ENCODE data around the gene PDLIM4.
A peak's percentile ranks its signal among the peaks of the same experiment; 100 is the strongest.

The PDLIM4 gene

DNA sequence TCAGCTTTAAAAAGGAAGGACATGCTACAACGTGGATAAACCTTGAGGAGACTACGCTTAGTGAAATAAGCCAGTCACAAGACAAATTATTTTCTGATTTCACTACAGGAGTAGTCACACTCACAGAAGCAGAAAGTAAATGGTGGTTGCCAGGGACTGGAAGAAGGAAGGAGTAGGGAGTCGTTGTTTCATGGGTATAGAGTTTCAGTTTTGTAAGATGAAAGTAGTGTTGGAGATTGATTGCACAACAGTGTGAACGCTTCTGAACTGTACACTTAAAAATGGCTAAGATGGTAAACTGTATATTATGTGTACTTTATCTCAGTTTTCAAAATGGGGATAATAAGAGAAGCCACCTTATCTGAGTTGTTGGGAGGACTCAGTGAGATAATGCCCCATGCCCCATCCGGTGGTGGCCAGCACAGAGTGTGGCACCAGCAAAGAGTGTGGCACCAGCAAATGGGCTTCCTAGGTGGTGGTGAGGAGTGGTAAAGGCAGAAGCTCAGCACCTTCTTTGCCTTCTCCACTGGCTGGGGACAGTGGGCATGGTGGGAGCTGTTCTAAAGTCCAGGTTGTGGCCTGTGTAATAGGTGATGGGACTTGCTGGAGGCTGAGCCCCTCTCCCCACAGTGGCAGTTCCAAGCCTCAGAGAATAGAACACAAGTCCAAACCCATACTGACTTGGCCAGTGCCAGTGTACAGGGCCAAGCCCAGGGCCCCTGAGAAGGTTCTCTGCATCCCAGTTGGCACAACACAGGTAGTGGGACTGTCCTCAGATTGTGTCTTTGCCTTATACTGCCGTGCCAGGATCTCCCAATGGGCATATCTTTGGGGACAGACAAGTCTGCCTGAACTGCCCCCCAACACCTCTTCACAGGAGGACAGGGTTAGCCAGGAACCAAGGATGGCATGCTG is 41.1 kb downstream of the PDLIM4 start:
- no peaks in the 10 kb centered on the region for H3K27me3 ChIP-seq
- H3K9me3 ChIP-seq = no peaks in the 10 kb centered on the region
- H3K36me3 ChIP-seq = no peaks in the 10 kb centered on the region
- no peak overlapping the region for H3K4me3 ChIP-seq (ENCODE audit: low read depth, low read length)
- TF ChIP-seq, protein P1, sequence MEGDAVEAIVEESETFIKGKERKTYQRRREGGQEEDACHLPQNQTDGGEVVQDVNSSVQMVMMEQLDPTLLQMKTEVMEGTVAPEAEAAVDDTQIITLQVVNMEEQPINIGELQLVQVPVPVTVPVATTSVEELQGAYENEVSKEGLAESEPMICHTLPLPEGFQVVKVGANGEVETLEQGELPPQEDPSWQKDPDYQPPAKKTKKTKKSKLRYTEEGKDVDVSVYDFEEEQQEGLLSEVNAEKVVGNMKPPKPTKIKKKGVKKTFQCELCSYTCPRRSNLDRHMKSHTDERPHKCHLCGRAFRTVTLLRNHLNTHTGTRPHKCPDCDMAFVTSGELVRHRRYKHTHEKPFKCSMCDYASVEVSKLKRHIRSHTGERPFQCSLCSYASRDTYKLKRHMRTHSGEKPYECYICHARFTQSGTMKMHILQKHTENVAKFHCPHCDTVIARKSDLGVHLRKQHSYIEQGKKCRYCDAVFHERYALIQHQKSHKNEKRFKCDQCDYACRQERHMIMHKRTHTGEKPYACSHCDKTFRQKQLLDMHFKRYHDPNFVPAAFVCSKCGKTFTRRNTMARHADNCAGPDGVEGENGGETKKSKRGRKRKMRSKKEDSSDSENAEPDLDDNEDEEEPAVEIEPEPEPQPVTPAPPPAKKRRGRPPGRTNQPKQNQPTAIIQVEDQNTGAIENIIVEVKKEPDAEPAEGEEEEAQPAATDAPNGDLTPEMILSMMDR (IDR thresholded peaks at IDR 0.05; ENCODE audit: low read depth, low read length) = no peak
- DNase-seq = no peak
- peaks cover 21% of the 10 kb centered on the region for H3K4me1 ChIP-seq

DNA sequence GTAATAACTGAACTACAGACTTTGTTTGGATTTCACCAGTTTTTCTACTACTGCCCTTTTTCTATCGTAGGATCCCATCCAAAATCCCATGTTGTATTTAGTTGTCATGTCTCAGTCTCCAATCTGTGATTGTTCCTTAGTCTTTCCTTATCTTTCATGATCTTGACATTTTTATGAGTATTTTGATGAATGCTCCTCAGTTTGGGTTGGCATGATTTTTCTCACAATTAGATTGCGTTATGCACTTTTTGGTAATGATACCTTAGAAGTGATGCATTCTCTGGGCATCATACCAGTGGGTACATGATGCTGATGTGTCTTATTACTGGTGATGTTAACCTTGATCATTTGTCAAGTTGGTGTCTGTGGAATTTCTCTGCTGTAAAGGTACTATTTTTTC is 42.4 kb downstream of the PDLIM4 start:
- no peak for DNase-seq
- peaks cover 21% of the 10 kb centered on the region for H3K4me1 ChIP-seq
- H3K4me3 ChIP-seq (ENCODE audit: low read depth, low read length) = no peak overlapping the region
- no peaks in the 10 kb centered on the region for H3K9me3 ChIP-seq
- no peaks in the 10 kb centered on the region for H3K36me3 ChIP-seq
- H3K27me3 ChIP-seq = no peaks in the 10 kb centered on the region
- TF ChIP-seq, protein P1 (IDR thresholded peaks at IDR 0.05; ENCODE audit: low read depth, low read length) = no peak

DNA sequence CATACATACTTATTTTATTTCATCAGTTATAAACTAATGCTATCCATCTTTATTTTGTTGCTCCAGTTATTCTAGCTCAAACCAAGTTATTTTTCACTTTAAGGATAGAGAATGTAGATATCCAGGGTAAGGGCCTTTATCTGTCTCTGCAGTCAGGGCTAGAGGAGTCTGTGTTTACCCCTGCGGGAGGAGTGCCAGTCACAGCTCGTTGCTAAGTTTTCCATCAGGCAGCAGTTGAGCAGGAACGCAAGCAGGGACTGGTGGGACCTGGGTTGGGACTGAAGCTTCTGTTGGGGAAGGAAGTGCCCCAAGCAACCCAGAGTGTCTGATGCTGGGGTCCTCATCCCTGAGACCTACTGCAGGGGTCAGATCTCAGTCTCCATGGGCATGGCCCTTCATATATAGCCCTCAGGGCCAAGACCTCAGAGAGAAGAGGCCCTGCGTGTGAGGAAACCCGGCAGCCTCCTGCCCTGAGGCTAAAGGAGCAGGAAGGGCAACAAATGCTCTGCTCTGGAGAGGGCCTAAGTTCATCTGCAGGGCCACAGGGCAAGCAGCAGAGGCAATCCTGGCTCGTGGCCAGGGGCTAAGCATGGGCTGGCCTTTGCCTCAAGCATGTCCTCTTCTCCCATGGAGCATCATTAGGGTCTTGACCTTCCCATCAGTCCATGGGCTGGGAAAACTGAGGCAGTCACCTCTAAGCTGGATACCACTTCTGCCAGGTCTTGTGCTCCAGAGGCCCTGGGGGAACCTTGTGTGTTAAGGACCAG is 43.3 kb downstream of the PDLIM4 start:
- DNase-seq = peak; percentile 54
- TF ChIP-seq, protein P1 (IDR thresholded peaks at IDR 0.05; ENCODE audit: low read depth, low read length) = no peak
- Histone ChIP-seq H3K27me3 (no peaks in the 10 kb centered on the region), H3K9me3 (no peaks in the 10 kb centered on the region), H3K4me3 (ENCODE audit: low read depth, low read length) (no peak overlapping the region), H3K4me1 (peaks cover 17% of the 10 kb centered on the region), H3K36me3 (no peaks in the 10 kb centered on the region)

DNA sequence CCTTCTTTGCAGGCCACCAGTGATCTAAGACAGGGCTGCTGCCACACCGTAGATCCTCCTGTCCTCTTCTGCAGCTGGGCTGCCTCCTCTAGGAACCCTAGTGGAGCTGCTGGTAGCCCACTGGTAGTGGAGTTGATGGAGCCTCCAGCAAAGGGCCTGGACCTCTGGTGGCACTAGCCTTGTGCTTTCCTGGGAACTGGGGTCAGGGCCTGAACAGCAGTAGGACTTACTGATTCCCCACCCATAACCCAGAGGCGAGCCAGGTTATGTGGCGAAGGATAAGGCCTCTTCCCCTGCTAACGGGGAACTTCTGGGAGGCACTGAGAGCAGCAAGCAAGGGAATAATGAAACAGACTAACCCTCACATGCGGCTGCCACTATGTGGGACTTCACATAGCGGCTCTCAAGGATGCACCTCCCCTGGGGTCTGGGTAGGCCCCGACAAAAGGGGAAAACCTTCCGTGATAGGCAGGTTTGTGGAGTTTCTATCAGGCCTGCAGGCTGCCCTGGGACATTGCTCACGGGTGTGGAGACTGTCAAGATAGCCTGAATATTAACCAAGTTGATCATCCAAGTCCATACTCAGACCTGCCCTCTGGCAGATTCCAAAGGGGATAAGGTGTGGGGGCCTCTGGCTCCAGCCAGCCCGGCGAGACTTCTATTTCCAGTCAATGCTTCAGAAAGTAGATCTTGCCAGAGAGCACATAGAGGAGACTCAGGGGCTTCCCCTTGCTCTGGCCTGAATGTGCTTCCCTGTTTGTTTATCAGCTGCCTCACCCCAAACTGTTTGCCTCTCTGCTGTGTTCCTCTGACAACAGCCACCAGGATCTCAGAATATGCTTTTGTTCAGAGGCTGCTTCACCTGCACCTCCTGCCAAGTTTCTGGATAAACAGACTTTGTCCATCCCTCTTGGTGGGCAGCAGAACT is 44.1 kb downstream of the PDLIM4 start:
- H3K9me3 ChIP-seq = no peaks in the 10 kb centered on the region
- H3K36me3 ChIP-seq = no peaks in the 10 kb centered on the region
- TF ChIP-seq, protein P1 (IDR thresholded peaks at IDR 0.05; ENCODE audit: low read depth, low read length) = no peak
- DNase-seq = no peak
- H3K4me1 ChIP-seq = peaks cover 17% of the 10 kb centered on the region
- H3K27me3 ChIP-seq = no peaks in the 10 kb centered on the region
- no peak overlapping the region for H3K4me3 ChIP-seq (ENCODE audit: low read depth, low read length)

DNA sequence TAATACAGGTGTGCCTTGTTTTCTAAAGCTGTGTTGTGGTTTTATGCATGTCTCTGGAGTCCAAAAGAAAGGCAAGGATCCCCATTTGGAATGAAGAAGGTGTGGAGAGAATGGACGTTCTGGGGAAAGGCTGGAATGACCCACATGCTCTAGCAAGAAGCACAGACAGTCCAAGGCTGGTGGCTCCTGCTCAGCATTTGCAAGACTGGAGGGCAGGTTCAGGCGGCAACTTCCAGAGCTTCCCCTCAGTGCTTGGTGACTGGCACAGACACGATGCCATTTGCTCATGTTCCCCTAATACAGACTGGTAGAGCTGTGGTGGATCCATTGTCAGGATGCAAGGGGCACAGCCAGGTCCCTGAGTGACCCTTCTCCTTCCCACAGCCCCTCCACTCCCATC is 44.9 kb downstream of the PDLIM4 start:
- H3K9me3 ChIP-seq = no peaks in the 10 kb centered on the region
- H3K27me3 ChIP-seq = no peaks in the 10 kb centered on the region
- peaks cover 17% of the 10 kb centered on the region for H3K4me1 ChIP-seq
- H3K4me3 ChIP-seq (ENCODE audit: low read depth, low read length) = no peak overlapping the region
- TF ChIP-seq, protein P1 (IDR thresholded peaks at IDR 0.05; ENCODE audit: low read depth, low read length) = no peak
- no peaks in the 10 kb centered on the region for H3K36me3 ChIP-seq
- DNase-seq = no peak
